Skeletal muscle satellite cell (primary cell): Measurements from ENCODE around the gene TRIOBP.

ENCODE experiments used
- H3K27me3 ChIP-seq: 2 replicates; pipeline ENCODE4 v1.7.0; 2013; ENCODE audit warnings: low read length; ENCODE audit not compliant: control insufficient read depth, insufficient read depth
- H3K36me3 ChIP-seq: 2 replicates; pipeline ENCODE4 v1.7.0; 2013; ENCODE audit warnings: mild to moderate bottlenecking, control low read depth, low read length; ENCODE audit not compliant: insufficient read depth
- H3K4me1 ChIP-seq: 2 replicates; pipeline ENCODE4 v1.7.0; 2013; ENCODE audit warnings: low read length; ENCODE audit not compliant: control insufficient read depth, insufficient read depth
- H3K4me2 ChIP-seq: 2 replicates; pipeline ENCODE4 v1.7.0; 2013; ENCODE audit warnings: mild to moderate bottlenecking, low read length
- H3K4me3 ChIP-seq: 2 replicates; pipeline ENCODE4 v1.7.0; 2013; ENCODE audit warnings: low read length
- H3K9ac ChIP-seq: 2 replicates; pipeline ENCODE4 v1.7.0; 2013; ENCODE audit warnings: mild to moderate bottlenecking, low read depth, low read length, moderate library complexity
- H3K9me3 ChIP-seq: replicated peaks from 2 replicates; pipeline ENCODE4 v1.7.0; 2013; ENCODE audit warnings: mild to moderate bottlenecking, control low read depth, low read length

The TRIOBP gene

GRCh38 chr22:37659066-37659896 lies 37.6 kb upstream of the TRIOBP start:
- H3K36me3 ChIP-seq, result no peaks in the 10 kb centered on the region
- peak overlapping the region; percentile 96 for H3K4me2 ChIP-seq
- H3K4me1 ChIP-seq, result peaks cover 51% of the 10 kb centered on the region
- peak overlapping the region; percentile 79 for H3K9ac ChIP-seq
- H3K9me3 ChIP-seq, result no peaks in the 10 kb centered on the region
- H3K4me3 ChIP-seq, result peak overlapping the region; percentile 82
- H3K27me3 ChIP-seq, result no peaks in the 10 kb centered on the region

GRCh38 chr22:37659897-37660708 lies 36.7 kb upstream of the TRIOBP start:
- peak overlapping the region; percentile 96 for H3K4me2 ChIP-seq
- H3K4me3 ChIP-seq, result peak overlapping the region; percentile 82
- H3K9ac ChIP-seq, result no peak overlapping the region
- peaks cover 57% of the 10 kb centered on the region for H3K4me1 ChIP-seq
- no peaks in the 10 kb centered on the region for H3K27me3 ChIP-seq
- no peaks in the 10 kb centered on the region for H3K9me3 ChIP-seq
- no peaks in the 10 kb centered on the region for H3K36me3 ChIP-seq

- Histone ChIP-seq H3K4me2 (peak overlapping the region; percentile 96), H3K4me3 (no peak overlapping the region), H3K9me3 (no peaks in the 10 kb centered on the region), H3K9ac (no peak overlapping the region), H3K27me3 (no peaks in the 10 kb centered on the region), H3K4me1 (peaks cover 57% of the 10 kb centered on the region), H3K36me3 (peaks cover 2% of the 10 kb centered on the region)
Observed at GRCh38 chr22:37660709-37661045, 36.2 kb upstream of the TRIOBP start.

- Histone ChIP-seq H3K4me3 (peak overlapping the region; percentile 38), H3K36me3 (peaks cover 8% of the 10 kb centered on the region), H3K4me1 (peaks cover 57% of the 10 kb centered on the region), H3K27me3 (no peaks in the 10 kb centered on the region), H3K9ac (peak overlapping the region; percentile 51), H3K4me2 (peak overlapping the region; percentile 96), H3K9me3 (no peaks in the 10 kb centered on the region)
Observed at GRCh38 chr22:37661160-37661924, 35.5 kb upstream of the TRIOBP start.

- Histone ChIP-seq H3K4me3 (no peak overlapping the region), H3K36me3 (peaks cover 12% of the 10 kb centered on the region), H3K9ac (no peak overlapping the region), H3K27me3 (no peaks in the 10 kb centered on the region), H3K9me3 (no peaks in the 10 kb centered on the region), H3K4me2 (no peak overlapping the region), H3K4me1 (peaks cover 57% of the 10 kb centered on the region)
Observed at GRCh38 chr22:37662039-37662438, 34.8 kb upstream of the TRIOBP start.

- Histone ChIP-seq H3K9me3 (no peaks in the 10 kb centered on the region), H3K4me1 (peaks cover 56% of the 10 kb centered on the region), H3K9ac (peak overlapping the region; percentile 25), H3K4me3 (no peak overlapping the region), H3K4me2 (peak overlapping the region; percentile 32), H3K27me3 (no peaks in the 10 kb centered on the region), H3K36me3 (peaks cover 12% of the 10 kb centered on the region)
Observed at GRCh38 chr22:37663521-37664140, 33.2 kb upstream of the TRIOBP start.

GRCh38 chr22:37664249-37665101 lies 32.4 kb upstream of the TRIOBP start:
- H3K9me3 ChIP-seq, result no peaks in the 10 kb centered on the region

GRCh38 chr22:37665487-37665886 lies 31.4 kb upstream of the TRIOBP start:
- H3K9me3 ChIP-seq, result no peaks in the 10 kb centered on the region
- H3K9ac ChIP-seq, result no peak overlapping the region
- H3K4me2 ChIP-seq, result no peak overlapping the region
- peaks cover 43% of the 10 kb centered on the region for H3K4me1 ChIP-seq
- no peak overlapping the region for H3K4me3 ChIP-seq
- peaks cover 12% of the 10 kb centered on the region for H3K36me3 ChIP-seq
- no peaks in the 10 kb centered on the region for H3K27me3 ChIP-seq

More at GRCh38 chr22:37664249-37665101, 32.4 kb upstream of the TRIOBP start:
- H3K36me3 ChIP-seq, result peaks cover 12% of the 10 kb centered on the region
- no peak overlapping the region for H3K4me3 ChIP-seq
- peaks cover 53% of the 10 kb centered on the region for H3K4me1 ChIP-seq
- H3K27me3 ChIP-seq, result no peaks in the 10 kb centered on the region
- H3K4me2 ChIP-seq, result no peak overlapping the region
- no peak overlapping the region for H3K9ac ChIP-seq

GRCh38 chr22:37669586-37669985 lies 27.3 kb upstream of the TRIOBP start:
- Histone ChIP-seq H3K9ac (no peak overlapping the region), H3K9me3 (no peaks in the 10 kb centered on the region), H3K27me3 (no peaks in the 10 kb centered on the region), H3K36me3 (peaks cover 12% of the 10 kb centered on the region), H3K4me3 (no peak overlapping the region), H3K4me2 (no peak overlapping the region), H3K4me1 (peaks cover 15% of the 10 kb centered on the region)

- no peaks in the 10 kb centered on the region for H3K9me3 ChIP-seq
- H3K36me3 ChIP-seq, result peaks cover 2% of the 10 kb centered on the region
- H3K9ac ChIP-seq, result no peak overlapping the region
- H3K4me2 ChIP-seq, result no peak overlapping the region
- peaks cover 17% of the 10 kb centered on the region for H3K4me1 ChIP-seq
- H3K4me3 ChIP-seq, result no peak overlapping the region
- H3K27me3 ChIP-seq, result no peaks in the 10 kb centered on the region
Observed at GRCh38 chr22:37672206-37672919, 24.5 kb upstream of the TRIOBP start.
